CD14-positive monocyte (primary cell): ENCODE measurements around the gene CNTNAP2. TPM values are rescaled to one million over a fixed set of nuclear protein-coding genes. Genes with fewer than 3 reads are reported as not detected.
A peak's percentile ranks its signal among the peaks of the same experiment; 100 is the strongest.

Source experiments
- DNase-seq, 3 donors: peaks; one replicate each; pipeline ENCODE4 v3.0.0-alpha.2; 2011 to 2022
- H2AFZ ChIP-seq: 2 replicates; pipeline ENCODE4 v1.6.0; 2012; ENCODE audit warnings: mild to moderate bottlenecking, low read depth, low read length, inconsistent platforms; ENCODE audit not compliant: insufficient read depth, poor library complexity, severe bottlenecking
- H3K27ac ChIP-seq, 2 donors: 1 replicate in 1 of 2; 2 replicates in 1 of 2; pipeline ENCODE4 v1.5.1; 2012 to 2013; ENCODE audit warnings: low read length in 2 of 2, control low read depth in 1 of 2, inconsistent platforms in 1 of 2, low read depth in 1 of 2, mild to moderate bottlenecking in 1 of 2
- H3K27me3 ChIP-seq, 2 donors: one replicate each; pipeline versions ENCODE4 v1.6.0 to v1.6.1; 2011 to 2013; ENCODE audit warnings: low read length in 2 of 2; ENCODE audit not compliant: control insufficient read depth in 2 of 2, insufficient read depth in 2 of 2
- H3K36me3 ChIP-seq, 2 donors: replicated peaks in 1 of 2; 1 replicate in 1 of 2; 2 replicates in 1 of 2; pipeline versions ENCODE4 v1.5.1 to v1.6.1; 2012 to 2013; ENCODE audit warnings: low read length in 2 of 2, control low read depth in 1 of 2, inconsistent platforms in 1 of 2, mild to moderate bottlenecking in 1 of 2; ENCODE audit not compliant: insufficient read depth in 2 of 2, control insufficient read depth in 1 of 2
- H3K4me1 ChIP-seq, 2 donors: 1 replicate in 1 of 2; 2 replicates in 1 of 2; pipeline versions ENCODE4 v1.5.1 to v1.6.1; 2012 to 2013; ENCODE audit warnings: low read length in 2 of 2, control low read depth in 1 of 2, inconsistent platforms in 1 of 2, mild to moderate bottlenecking in 1 of 2, moderate library complexity in 1 of 2; ENCODE audit not compliant: insufficient read depth in 2 of 2, control insufficient read depth in 1 of 2
- H3K4me2 ChIP-seq: replicated peaks from 2 replicates; pipeline ENCODE3; 2012; ENCODE audit warnings: low read length, moderate library complexity, mild to moderate bottlenecking; ENCODE audit not compliant: poor library complexity, severe bottlenecking; ENCODE audit errors: extremely low read depth
- H3K4me3 ChIP-seq, 3 experiments: fragments of 200-600 bp in 1 of 3; sonication (generic) in 1 of 3; replicated peaks in 1 of 3; 1 replicate in 2 of 3; 2 replicates in 1 of 3; pipeline ENCODE4 v1.5.1; 2011 to 2013; ENCODE audit warnings: low read length in 3 of 3, mild to moderate bottlenecking in 3 of 3, control low read depth in 2 of 3, low read depth in 2 of 3, inconsistent platforms in 1 of 3, moderate library complexity in 1 of 3
- H3K79me2 ChIP-seq: 2 replicates; pipeline ENCODE4 v1.6.0; 2012; ENCODE audit warnings: mild to moderate bottlenecking, control low read depth, inconsistent platforms, low read length, moderate library complexity; ENCODE audit not compliant: insufficient read depth
- H3K9ac ChIP-seq: 2 replicates; pipeline ENCODE4 v1.6.0; 2017; ENCODE audit warnings: low read length, mild to moderate bottlenecking; ENCODE audit not compliant: insufficient read depth, poor library complexity, severe bottlenecking
- H3K9me3 ChIP-seq, 2 donors: replicated peaks in 1 of 2; 1 replicate in 1 of 2; 2 replicates in 1 of 2; pipeline versions ENCODE4 v1.5.1 to v1.6.1; 2012 to 2013; ENCODE audit warnings: low read length in 2 of 2, control low read depth in 1 of 2; ENCODE audit not compliant: control insufficient read depth in 1 of 2, insufficient read depth in 1 of 2
- H4K20me1 ChIP-seq: 2 replicates; pipeline ENCODE4 v1.6.0; 2012; ENCODE audit warnings: mild to moderate bottlenecking, low read length, control low read depth, moderate library complexity; ENCODE audit not compliant: insufficient read depth
- H3K27ac Mint-ChIP-seq, 7 donors: one replicate each; pipeline ENCODE4 v1.8.0; 2020; ENCODE audit warnings: mild to moderate bottlenecking in 7 of 7, mixed read lengths in 7 of 7, moderate library complexity in 6 of 7, inconsistent platforms in 2 of 7
- H3K27me3 Mint-ChIP-seq, 3 donors: one replicate each; pipeline ENCODE4 v1.8.0; 2021 to 2022; ENCODE audit warnings: low read depth in 3 of 3, mild to moderate bottlenecking in 3 of 3, mixed read lengths in 3 of 3, moderate library complexity in 3 of 3, inconsistent platforms in 1 of 3
- H3K36me3 Mint-ChIP-seq, 2 donors: one replicate each; pipeline ENCODE4 v1.8.0; 2020; ENCODE audit warnings: mixed read lengths in 2 of 2, inconsistent platforms in 1 of 2, mild to moderate bottlenecking in 1 of 2
- H3K4me1 Mint-ChIP-seq: one replicate; pipeline ENCODE4 v1.8.0; 2020; ENCODE audit warnings: mild to moderate bottlenecking, mixed read lengths
- H3K4me3 Mint-ChIP-seq, 2 donors: one replicate each; pipeline ENCODE4 v1.8.0; 2020; ENCODE audit warnings: mild to moderate bottlenecking in 2 of 2, mixed read lengths in 2 of 2, moderate library complexity in 1 of 2
- H3K9me3 Mint-ChIP-seq, 7 donors: one replicate each; pipeline ENCODE4 v1.8.0; 2020 to 2022; ENCODE audit warnings: mixed read lengths in 7 of 7, mild to moderate bottlenecking in 6 of 7, moderate library complexity in 6 of 7, inconsistent platforms in 2 of 7
- WGBS: methylation state at CpG from one replicate; pipeline ENCODE4 v1.1.5; 2013; ENCODE audit warnings: missing lambda C conversion rate; ENCODE audit not compliant: insufficient coverage; 5-methylcytosine and 5-hydroxymethylcytosine counted together
- intact Hi-C, 2 donors: fragments of 100-400 bp; cut with micrococcal nuclease; formaldehyde crosslinking; loops; one replicate each; pipeline versions ENCODE4 v1.15.0 to v1.15.1; 2023
- polyA plus RNA-seq, 3 donors: library from polyadenylated mRNA; depleted of rRNA in 1 of 3; unstranded in 2 of 3; stranded (reverse) in 1 of 3; fragments of 300-500 nt in 2 of 3; fragments of >200 nt in 1 of 3; fragmentation: Illumina TruSeq in 2 of 3; gene quantifications; 1 replicate in 2 of 3; 2 replicates in 1 of 3; pipeline ENCODE4 v1.2.3, GENCODE V29; 2012 to 2021
- TF ChIP-seq, protein P1 (sequence below): fragments of 200-600 bp; IDR thresholded peaks from one replicate; pipeline ENCODE4 v1.8.0; 2022; ENCODE audit warnings: antibody characterized with exemption, mild to moderate bottlenecking

The CNTNAP2 gene
- polyA plus RNA-seq, 3 donors: 0.01 TPM; not detected in 2

DNA sequence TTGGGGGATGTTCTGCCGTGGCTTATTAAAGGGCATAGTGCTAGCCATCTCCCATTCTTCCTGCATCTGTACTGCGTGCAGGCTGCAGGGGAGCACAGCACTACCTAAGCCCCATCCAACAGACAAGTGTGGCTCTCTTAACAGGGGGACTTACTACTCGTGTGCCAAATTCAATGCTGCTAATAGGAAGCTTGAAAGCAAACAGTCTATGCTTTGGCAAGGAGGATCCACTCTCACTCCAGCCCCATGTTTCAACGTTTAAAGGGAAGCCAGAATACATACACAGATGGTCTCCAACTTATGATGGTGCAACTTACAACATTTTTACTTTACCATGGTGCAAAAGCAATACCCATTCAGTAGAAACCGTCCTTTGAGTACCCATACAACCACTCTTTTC lies 2245.9 kb downstream of the CNTNAP2 start:
- Histone ChIP-seq H2AFZ (no peak overlapping the region), H3K27ac (no peak overlapping the region), H3K4me3 (no peak overlapping the region), H3K4me1 (no peaks in the 10 kb centered on the region), H3K9ac (no peak overlapping the region), H3K36me3 (no peaks in the 10 kb centered on the region), H3K9me3 (peaks cover 0 to 17% of the 10 kb centered on the region in 2 donors), H3K79me2 (no peaks in the 10 kb centered on the region), H3K4me2 (no peak overlapping the region), H3K27me3 (no peaks in the 10 kb centered on the region), H4K20me1 (no peaks in the 10 kb centered on the region)
- WGBS: 95% methylated on average over 3 of the region's 5 CpGs
- Mint-ChIP-seq H3K4me1 (no peaks in the 10 kb centered on the region), H3K9me3 (peaks cover 8 to 22% (median 14%) of the 10 kb centered on the region in 7 donors), H3K4me3 (no peak overlapping the region), H3K27me3 (peaks cover 1 to 3% (median 1%) of the 10 kb centered on the region in 3 donors), H3K27ac (peak overlapping the region in 1 of 7 donors; percentile 24), H3K36me3 (no peaks in the 10 kb centered on the region)
- intact Hi-C loops: no loop called here
- DNase-seq: no peak
- TF ChIP-seq, protein P1, sequence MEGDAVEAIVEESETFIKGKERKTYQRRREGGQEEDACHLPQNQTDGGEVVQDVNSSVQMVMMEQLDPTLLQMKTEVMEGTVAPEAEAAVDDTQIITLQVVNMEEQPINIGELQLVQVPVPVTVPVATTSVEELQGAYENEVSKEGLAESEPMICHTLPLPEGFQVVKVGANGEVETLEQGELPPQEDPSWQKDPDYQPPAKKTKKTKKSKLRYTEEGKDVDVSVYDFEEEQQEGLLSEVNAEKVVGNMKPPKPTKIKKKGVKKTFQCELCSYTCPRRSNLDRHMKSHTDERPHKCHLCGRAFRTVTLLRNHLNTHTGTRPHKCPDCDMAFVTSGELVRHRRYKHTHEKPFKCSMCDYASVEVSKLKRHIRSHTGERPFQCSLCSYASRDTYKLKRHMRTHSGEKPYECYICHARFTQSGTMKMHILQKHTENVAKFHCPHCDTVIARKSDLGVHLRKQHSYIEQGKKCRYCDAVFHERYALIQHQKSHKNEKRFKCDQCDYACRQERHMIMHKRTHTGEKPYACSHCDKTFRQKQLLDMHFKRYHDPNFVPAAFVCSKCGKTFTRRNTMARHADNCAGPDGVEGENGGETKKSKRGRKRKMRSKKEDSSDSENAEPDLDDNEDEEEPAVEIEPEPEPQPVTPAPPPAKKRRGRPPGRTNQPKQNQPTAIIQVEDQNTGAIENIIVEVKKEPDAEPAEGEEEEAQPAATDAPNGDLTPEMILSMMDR: no peak

DNA sequence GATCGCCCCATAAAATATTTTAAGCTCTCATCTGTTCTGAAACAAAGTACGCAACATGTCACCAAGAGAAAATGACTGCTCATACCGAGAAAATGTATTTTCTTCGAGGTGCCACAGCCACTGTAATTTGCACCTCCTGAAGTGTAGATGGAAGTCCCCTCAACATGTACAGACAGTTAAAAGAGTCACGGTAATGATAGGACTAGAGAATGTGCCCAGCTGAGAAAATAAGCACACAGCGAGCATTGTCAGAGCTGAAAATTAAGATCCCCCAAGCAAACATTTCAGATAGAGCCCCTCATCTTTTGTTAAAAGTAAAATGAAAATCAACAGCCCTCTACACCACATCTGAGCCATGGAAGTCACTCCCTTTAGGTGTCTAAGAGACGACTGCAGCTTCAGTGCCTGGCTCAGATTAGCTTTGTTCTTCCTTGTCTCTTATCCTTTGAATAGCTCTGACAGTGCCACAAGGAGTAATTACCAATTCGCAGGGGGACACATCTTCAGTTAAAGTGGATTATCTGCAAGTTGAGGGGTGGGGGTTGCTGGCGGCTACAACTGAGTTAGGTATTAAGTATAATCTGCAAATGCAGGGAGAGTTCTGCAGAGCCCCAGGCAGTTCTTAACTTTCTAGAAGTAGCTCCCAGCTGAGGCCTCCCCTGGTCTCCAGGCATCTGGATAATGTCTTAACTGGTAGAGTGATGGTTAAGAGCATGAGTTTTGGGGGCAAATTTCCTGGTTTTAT lies 2251.3 kb downstream of the CNTNAP2 start:
- no peaks in the 10 kb centered on the region for H3K36me3 Mint-ChIP-seq
- no peak overlapping the region for H3K9ac ChIP-seq
- no peak overlapping the region for H3K27ac ChIP-seq
- no peaks in the 10 kb centered on the region for H4K20me1 ChIP-seq
- no peak overlapping the region for H3K4me3 ChIP-seq
- no peaks in the 10 kb centered on the region for H3K4me1 ChIP-seq
- H3K27me3 Mint-ChIP-seq: peaks cover 1% of the 10 kb centered on the region in 3 donors
- TF ChIP-seq, protein P1: no peak
- H3K4me3 Mint-ChIP-seq: no peak overlapping the region
- H3K27me3 ChIP-seq: no peaks in the 10 kb centered on the region
- no peak overlapping the region for H2AFZ ChIP-seq
- 96% methylated on average over 4 of the region's 9 CpGs for WGBS
- intact Hi-C loops: no loop called here
- no peaks in the 10 kb centered on the region for H3K79me2 ChIP-seq
- no peak overlapping the region for H3K4me2 ChIP-seq
- no peaks in the 10 kb centered on the region for H3K36me3 ChIP-seq
- DNase-seq: no peak
- no peak overlapping the region for H3K27ac Mint-ChIP-seq
- H3K9me3 Mint-ChIP-seq: peaks cover 3 to 33% (median 25%) of the 10 kb centered on the region in 7 donors
- H3K4me1 Mint-ChIP-seq: no peaks in the 10 kb centered on the region
- H3K9me3 ChIP-seq: peaks cover 0 to 33% of the 10 kb centered on the region in 2 donors
